ENCODE data around the gene HSD17B4. TPM values are rescaled to one million over a fixed set of nuclear protein-coding genes. Genes with fewer than 3 reads are reported as not detected.

HSD17B4 gene, protein sequence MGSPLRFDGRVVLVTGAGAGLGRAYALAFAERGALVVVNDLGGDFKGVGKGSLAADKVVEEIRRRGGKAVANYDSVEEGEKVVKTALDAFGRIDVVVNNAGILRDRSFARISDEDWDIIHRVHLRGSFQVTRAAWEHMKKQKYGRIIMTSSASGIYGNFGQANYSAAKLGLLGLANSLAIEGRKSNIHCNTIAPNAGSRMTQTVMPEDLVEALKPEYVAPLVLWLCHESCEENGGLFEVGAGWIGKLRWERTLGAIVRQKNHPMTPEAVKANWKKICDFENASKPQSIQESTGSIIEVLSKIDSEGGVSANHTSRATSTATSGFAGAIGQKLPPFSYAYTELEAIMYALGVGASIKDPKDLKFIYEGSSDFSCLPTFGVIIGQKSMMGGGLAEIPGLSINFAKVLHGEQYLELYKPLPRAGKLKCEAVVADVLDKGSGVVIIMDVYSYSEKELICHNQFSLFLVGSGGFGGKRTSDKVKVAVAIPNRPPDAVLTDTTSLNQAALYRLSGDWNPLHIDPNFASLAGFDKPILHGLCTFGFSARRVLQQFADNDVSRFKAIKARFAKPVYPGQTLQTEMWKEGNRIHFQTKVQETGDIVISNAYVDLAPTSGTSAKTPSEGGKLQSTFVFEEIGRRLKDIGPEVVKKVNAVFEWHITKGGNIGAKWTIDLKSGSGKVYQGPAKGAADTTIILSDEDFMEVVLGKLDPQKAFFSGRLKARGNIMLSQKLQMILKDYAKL
- total RNA-seq (2022; extraction: Qiagen RNA extraction), result 52.0 to 65.3 TPM (median 58.1 TPM) in 5 replicates

DNA sequence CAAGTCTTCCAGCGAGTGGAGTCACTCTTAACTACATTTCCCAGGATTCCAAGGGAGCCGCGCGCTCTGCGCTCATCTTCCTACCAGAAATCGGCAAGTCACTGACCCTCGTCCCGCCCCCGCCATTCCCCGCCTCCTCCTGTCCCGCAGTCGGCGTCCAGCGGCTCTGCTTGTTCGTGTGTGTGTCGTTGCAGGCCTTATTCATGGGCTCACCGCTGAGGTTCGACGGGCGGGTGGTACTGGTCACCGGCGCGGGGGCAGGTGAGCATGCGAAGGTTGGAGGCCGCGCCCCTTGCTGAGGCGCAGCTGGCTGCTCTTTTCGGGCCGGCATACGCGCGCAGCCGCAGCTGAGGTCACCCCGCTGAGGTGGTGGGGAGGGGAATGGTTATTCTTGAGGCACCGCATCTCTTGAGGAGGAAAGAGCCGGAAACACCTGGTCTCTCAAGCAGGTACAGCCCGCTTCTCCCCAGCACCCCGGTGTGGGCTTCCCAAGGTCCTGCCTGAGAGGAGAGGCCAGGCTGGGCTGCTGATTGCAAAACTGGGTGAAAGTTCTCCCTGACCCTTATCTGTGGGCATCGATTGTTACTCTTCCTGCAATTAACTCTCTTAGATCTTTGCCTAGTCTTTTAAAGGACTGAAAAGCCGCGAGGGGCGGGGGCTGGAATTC is at the start of gene HSD17B4:
HSD17B4 (plus strand) TSS at position 125 of the 667 bp plus-strand sequence; CDS start at position 204, 79 bp downstream.

Other genes with a start within 250 kb of the HSD17B4 start
- 12.0 to 27.2 TPM (median 15.6 TPM) in 5 replicates for gene TNFAIP8, start 96.5 kb upstream of the HSD17B4 start, total RNA-seq (2022; extraction: Qiagen RNA extraction)
- gene FAM170A, start 177.1 kb downstream of the HSD17B4 start, total RNA-seq (2022; extraction: Qiagen RNA extraction), result not detected in 5 replicates